8988T (cell line): ENCODE results near the gene LCORL.
"Not testable (repeated sequence)": the region's sequence is repeated elsewhere in the genome, so short reads cannot be mapped to it uniquely, and the experiment has no call there.

Experiments used
- DNase-seq: peaks from one replicate; pipeline ENCODE4 v3.0.0; 2011

LCORL gene

DNA sequence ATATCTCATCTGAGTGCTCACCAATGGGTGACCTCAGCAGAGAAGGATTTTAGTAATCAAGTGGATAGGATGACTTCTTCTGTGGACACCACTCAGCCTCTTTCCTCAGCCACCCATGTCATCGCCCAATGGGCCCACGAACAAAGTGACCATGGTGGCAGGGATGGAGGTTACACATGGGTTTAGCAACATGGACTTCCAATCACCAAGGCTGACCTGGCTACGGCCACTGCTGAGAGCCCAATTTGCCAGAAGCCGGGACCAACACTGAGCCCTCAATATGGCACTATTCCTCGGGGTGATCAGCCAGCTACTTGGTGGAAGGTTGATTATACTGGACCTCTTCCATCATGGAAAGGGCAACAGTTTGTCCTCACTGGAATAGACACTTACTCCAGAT, 97.4 kb downstream of the LCORL start:
- DNase-seq, result no peak

DNA sequence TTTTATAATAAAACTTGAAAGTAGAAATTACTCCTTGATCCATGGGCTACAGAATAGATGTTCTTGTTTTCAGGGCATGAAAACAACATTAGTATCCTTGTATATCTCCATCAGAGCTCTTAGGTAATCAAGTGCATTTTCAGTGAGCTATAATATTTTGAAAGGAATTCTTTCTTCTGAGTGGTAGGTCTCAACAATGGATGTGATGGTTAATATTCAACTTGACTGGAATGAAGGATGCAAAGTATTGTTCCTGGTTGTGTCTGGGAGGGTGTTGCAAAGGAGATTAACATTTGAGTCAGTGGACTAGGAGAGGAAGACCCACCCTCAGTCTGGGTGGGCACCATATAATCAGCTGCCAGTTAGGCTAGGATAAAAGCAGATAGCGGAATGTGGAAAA, 100.1 kb downstream of the LCORL start:
- no peak for DNase-seq

DNA sequence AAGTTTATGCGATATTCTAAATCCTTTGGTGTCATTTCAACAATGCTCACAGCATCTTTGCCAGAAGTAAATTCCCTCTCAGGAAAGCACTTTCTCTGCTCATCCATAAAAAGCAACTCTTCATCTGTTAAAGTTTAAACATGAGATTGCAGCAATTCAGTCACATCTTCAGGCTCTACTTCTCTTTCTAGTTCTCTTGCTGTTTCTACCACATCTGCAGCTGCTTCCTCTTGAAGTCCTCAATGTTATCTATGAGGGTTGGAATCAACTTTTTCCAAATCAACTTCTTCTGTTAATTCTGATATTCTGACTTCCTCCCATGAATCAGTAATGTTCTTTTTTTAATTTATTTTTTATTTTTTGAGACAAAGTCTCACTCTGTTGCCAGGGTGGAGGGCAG, 100.9 kb downstream of the LCORL start:
- DNase-seq, result no peak

DNA sequence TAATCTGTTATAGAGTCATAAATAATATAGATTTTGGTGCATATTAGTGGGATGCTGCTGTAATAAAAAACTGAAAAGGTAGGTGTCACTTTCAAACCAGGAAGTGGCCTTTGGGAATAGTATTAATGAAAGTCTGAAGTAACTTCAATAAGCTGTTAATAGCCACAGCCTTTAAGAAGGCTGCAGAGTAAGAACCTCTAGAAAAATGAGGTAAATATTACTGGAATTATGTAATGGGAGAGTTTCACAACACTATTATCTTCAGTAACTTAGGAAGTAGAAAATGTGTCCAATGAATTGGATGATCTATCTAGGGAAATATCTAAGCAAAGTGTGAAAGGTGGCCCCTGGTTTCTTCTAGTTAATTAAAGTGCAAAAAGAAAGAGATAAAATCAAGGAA, 106.1 kb downstream of the LCORL start:
- DNase-seq, result no peak

DNA sequence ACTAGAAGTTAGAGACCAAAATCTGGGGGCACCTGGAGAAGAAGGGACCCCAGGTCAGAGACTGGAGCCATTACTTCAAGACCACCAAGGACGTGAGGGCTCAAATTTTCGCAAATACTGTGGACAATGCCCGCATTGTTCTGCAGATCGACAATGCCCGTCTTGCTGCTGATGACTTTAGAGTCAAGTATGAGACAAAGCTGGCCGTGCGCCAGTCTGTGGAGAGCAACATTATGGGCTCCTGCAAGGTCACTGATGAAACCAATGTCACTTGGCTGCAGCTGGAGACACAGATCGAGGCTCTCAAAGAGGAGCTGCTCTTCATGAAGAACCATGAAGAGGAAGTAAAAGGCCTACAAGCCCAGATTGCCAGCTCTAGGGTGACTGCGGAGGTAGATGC, 109.5 kb downstream of the LCORL start:
- no peak for DNase-seq

DNA sequence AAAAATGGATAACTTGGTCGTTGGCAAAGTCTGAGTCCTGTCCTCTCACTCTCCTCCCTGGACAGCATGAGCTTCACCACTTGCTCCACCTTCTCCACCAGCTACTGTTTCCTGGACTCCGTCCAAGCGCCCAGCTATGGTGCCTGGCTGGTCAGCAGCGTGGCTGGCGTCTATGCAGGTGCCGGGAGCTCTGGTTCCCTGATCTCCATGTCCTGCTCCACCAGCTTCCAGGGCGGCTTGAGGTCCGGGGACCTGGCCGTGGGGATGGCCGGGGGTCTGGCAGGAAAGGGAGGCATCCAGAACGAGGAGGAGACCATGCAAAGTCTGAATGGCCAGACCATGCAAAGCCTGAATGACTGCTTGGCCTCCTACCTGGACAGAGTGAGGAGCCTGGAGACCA, 109.9 kb downstream of the LCORL start:
- DNase-seq, result no peak

DNA sequence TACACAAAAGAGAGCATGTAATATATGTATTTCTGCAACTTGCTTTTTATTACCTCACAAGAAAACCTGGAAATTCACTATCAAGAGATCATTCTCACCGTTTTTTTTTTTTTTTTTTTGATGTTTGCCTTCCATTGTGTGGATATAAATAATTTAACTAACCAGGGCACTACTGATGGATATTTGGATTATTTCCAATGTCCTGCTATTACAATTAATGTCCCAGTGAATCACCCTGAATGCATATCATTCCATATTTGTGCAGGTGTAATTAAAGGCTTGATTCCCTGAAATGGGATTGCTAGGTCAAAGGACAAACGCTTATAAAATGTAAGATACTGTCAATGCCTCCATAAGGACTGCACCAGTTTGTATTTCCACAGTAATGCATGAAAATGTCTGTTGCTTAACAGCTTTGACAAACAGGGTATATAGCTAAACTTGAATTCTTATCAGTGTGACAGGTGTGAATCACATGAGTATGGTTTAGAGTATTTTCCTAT, 123.0 kb downstream of the LCORL start:
- DNase-seq, result no peak

DNA sequence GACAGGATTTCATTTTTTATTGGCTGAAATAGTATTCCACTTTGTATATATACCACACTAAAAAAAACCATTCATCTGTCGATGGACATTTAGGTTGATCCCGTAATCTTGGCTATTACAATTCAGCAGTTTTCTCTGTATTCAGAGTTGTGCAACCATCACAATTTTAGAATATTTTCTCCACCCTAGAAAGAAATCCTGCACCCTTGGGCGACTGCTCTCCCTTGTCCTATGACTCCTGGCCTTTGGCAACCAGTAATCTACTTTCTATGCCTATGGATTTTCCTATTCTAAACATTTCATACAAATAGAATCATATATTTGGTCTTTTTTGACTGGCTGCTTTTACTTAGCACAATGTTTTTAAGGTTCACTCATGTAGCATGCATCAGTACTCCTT, 126.1 kb downstream of the LCORL start:
- no peak for DNase-seq

DNA sequence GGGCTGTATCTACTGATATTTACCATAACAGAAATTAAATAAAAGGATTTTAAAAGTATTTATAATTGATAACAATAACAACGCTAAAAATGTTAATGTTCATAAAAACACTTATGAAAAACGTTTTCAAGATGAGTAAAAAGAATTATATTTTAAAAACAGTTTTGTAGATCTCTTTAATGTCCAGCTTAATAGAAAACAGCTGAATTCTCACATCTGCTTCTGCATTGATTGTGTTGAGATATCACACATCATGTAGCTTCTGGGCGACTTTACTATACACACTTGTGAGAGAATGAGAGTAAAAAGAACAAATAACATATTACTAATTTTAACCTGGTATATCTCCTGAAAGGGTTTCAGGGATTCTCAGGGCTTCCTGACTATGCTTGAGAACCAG, 127.1 kb downstream of the LCORL start:
- DNase-seq, result no peak

DNA sequence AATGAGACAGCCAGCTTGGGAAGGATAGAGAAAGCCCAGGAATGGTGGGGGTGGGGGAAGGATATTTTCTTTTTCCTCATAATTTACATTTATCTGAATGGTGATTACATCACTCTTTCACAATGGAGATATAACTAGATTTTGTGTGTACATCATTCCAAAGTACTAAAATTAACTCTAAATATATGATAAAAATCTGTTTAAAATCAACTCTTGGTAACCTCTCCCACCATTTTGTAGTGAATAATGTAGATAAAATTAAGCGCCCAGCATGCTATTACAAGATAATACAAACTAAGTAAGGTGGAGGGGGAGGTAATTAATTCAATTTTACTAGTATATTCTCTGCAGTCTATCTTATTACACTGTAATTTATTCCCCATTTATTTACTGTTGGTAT, 131.9 kb downstream of the LCORL start:
- no peak for DNase-seq

DNA sequence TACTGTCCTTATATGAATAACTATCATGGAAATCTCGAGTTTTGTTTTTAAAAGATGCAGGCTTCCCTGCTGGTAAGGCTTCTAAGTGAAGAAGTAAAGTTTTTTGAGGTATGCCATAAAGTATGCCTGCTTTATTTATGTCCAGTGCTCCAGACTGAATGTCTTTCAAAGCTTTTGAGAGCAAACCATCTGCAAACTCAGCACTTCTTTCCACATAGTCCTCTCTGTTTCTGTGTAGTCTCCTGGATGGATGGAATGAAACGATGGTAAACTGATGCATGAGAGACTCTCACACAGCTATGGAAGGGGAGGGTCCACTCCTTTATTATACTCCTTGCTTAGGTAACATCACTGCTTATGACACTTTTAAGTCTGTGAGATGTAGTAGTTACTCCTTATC, 137.0 kb downstream of the LCORL start:
- DNase-seq, result no peak

DNA sequence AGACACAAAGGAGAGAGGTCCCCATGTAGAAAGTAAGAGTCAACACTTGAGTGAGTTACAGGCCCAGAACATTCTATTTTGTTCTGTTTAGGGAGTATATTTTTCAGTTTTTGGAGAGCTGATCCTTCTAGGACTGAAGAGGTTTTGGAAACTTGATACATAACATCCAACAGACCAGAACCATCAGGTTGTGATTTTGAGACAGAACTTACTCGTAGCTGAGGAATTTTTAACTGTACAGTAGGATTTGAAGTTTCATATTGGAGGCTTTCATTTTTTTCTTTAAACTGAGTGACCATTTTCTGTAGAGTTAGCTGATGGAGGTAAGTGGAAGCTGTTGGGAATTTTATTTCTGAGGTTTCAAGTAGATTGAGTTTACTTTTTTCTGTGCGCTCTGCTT, 137.5 kb downstream of the LCORL start:
- no peak for DNase-seq

DNA sequence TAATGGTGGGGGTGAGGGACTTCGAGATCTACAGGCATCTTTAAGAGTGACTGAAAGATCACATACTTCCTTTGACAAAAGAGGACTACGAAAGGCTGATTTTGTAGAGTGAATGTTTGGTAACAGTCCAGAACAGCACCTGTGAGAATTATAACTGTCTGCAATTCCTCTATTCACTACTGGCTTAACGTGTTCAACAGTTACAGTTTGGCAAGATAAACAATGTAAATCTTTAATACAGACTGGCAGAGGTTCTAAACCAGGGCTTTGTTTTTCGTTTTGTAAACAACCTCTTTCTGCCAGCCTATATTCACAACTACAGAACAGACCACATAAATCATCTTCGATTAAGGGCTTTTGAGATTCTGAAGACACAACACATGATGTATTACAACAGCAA, 143.9 kb downstream of the LCORL start:
- no peak for DNase-seq

DNA sequence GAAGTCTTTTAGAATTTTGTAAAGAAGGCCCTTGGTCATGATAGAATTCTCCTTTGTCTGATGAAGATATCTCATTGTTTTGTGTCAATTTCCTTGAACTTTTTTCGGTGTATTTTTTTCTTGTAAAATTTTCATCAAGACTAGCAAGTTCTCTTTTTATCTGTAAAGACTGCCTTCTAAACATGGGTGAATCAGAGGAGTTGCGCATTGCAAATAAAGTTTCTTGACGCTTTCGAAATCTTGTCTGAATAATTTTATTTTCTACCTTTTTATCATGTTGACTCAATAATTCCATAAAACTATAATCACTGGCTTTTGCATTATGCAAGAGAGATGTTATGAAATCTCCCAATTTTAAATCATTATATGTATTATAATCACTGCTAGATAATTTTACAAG, 144.6 kb downstream of the LCORL start:
- no peak for DNase-seq

DNA sequence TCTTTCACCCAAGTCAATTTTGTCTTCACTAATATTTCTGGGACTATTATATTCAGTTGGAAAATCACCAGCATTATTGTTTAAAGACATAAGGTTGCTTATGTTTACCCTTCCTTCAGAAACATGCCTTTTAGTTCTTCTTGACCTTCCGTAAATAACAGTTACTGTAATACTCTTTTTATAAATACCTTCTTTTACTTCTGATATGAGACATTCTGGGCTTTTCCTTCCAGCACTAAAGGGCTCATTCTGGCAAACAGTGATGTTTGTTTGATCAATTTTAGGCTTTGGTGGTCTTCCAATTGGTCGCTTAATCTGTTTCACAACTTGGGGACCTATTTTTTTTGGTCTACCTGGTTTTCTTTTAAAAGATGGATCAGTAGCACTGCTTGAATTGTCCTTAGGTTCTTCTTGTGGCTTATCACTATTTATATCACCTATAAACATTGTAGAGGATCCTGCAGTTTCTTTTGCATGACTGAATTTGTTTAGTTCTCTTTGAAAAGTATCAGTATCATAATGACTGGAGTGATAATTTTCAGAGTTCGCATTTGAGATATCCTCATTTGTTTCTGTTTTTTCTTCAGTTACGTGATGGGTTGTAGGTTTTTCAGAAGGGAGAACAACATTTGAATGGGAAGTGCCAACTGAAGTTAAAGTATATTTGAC, 146.0 kb downstream of the LCORL start:
- no peak for DNase-seq

DNA sequence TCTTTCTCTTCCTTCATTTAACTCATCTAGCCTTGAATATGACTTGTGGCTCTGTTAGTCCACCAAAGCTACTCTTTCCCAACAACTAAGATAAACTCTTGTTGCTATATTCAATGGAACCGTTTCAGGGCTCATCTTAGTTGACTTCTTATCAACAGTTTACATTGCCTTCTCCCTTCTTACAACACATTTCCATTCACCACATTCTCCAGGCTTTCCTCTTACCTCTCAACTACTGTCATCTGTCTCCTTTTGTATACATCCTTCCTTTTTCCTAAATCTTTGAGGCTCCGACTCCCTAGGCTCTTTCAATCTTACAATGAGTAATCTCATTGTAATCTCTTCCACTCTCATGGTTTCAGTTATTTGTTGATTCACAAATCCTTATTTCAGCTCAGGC, 152.2 kb downstream of the LCORL start:
- DNase-seq, result no peak

DNA sequence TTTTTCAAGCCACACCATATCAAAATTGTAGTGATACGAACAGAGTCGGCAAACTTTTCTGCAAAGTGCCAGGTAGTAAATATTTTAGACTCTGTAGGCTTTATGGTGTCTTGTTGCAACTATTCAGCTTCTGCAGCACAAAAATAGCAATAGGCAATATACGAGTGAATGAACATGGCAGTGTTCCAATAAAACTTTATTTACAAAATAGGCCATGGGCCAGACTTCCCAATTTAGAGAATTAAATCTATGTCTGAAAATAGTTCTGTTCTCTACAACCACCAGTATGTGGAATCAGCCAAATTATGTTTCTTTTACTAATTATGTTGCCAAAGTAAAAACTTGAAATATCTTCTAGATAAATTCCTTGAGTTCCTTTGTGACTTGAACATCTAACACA, 154.3 kb downstream of the LCORL start:
- no peak for DNase-seq

DNA sequence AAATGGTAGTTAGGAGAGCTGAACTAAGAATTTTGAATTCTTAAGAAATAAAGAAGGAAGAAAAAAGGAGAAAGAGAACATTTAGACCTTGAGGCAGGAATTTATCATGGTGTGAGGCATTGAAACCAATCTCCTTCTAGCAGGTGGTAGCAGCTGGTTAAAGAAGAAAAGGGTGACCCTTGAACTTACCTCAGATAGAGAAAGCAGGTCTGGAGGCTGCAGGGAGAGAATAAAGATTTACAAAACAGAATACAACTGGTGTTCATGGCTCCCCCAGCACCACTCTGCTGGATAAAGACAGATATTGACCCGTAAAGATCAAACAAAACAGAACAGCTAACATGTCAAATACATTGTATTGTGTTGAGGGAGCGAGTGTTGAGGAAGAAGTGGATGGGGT, 154.7 kb downstream of the LCORL start:
- DNase-seq, result no peak

DNA sequence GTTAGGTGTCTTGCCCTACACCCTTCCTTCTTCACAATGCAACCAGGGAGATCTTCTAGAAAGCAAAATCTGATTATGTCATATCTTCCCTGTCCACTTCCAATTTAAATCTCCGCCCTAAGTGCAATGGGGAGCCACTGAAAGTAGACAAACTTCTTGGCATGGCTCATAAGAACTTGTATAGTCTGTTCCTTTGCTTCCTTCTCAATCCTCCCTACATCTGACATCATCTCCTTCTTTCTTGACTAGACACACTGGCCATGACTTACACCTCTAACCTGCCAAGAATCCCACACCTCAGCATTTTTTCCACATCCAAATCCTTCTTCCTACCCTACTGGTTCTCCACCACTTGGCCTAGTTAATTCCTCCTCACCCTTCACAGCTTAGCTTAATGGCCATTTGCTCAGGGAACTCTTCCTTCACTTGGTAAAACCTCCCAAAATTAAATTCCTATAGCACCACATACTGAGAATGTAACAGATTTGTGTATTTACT, 155.6 kb downstream of the LCORL start:
- DNase-seq, result no peak

DNA sequence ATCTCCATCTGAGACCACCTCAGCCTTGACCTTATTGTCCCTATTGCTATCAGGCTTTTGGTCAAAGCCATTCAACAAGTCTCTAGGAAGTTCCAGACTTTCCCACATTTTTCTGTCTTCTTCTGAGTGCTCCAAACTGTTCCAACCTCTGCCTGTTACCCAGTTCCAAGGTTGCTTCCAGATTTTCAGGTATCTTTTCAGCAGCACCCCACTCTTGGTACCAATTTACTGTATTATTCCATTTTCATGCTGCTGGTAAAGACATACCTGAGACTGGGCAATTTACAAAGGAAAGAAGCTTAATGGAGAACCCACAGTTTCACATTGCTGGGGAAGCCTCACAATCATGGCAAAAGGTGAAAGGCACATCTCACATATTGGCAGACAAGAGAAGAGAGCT, 159.6 kb downstream of the LCORL start:
- not testable (repeated sequence) for DNase-seq

DNA sequence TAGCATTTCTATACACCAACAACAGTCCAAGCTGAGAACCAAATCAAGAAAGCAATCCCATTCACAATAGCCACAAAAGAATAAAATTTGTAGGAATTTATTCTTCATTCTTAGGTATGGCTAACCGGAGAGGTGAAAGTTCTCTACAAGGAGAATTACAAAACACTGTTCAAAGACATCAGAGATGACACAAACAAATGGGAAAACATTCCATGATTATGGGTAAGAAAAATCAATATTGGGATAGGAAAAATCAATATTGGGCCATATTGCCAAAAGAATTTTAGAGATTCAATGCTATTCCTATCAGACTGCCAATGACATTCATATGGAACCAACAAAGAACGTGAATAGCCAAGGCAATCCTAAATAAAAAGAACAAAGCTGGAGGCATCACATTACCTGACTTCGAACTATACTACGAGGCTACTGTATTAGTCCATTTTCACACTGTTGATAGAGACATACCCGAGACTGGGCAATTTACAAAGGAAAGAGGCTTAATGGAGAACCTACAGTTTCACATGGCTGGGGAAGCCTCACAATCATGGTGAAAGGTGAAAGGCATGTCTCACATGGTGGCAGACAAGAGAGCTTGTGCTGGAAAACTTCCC, 161.7 kb downstream of the LCORL start:
- DNase-seq, result no peak

DNA sequence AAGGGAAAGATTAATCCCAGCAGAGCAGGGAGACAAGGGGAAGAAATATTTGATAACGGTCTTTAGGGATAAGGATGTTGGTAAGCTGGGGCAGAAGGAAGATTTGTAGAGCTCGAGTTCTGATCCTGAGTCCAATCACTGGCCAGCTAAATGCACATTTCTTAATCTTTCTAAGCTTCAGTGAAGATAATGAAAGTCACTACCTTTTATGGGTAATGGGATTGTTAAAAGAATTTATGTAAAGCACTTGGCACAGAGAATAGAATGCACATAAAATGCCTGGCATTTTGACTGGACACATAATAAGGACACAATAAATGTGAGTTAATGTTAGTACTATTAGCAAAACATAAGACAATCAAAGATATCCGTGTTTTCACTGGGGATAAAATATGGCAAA, 167.5 kb downstream of the LCORL start:
- no peak for DNase-seq

DNA sequence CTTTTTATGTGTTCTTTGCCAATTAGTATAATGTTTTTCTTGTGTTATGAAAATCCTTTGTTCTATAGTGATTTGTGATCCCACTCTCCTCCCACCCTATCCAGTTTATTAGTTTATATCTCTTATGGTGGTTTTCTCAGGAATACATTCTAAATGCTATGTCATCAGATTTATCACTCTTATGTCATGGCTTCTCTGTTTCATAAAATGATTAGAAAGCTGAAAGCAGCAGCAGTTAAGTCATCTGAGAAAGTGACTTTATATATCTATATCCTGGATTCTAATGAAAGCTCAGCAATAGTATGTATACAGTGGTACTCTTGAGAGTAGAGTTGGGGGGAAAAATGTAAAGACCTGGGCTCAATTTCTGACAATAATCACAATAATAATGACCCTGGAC, 169.6 kb downstream of the LCORL start:
- DNase-seq, result no peak

DNA sequence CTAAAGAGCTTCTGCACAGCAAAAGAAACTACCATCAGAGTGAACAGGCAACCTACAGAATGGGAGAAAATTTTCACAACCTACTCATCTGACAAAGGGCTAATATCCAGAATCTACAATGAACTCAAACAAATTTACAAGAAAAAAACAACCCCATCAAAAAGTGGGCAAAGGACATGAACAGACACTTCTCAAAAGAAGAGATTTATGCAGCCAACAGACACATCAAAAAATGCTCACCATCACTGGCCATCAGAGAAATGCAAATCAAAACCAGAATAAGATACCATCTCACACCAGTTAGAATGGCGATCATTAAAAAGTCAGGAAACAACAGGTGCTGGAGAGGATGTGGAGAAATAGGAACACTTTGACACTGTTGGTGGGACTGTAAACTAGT, 171.3 kb downstream of the LCORL start:
- DNase-seq, result not testable (repeated sequence)

DNA sequence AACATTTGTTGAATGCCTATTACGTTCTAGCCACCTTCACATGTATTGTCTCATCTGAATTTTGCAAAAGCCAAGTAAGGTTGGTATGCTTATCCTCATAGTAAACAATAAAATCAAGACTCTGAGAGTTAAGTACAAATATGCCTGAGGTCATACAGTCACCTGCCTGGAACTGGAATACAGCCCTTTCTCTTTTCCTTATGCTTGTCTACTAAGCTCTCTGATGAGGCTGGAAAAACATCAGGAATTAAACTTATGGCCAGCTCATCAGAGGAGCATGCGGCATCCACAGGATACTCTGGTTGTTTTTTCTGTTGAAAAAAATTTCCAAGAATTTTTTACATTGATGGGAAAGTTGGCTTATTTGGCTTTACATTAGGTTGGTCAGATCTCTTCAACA, 175.3 kb downstream of the LCORL start:
- DNase-seq, result no peak
